IMR-90 (cell line): Measurements from ENCODE around the gene PDZRN3. TPM values are rescaled to one million over a fixed set of nuclear protein-coding genes. Genes with fewer than 3 reads are reported as not detected.

ENCODE experiments used
- ATAC-seq: fragments of 200-7000 bp; cut with Tn5 transposase; 2 replicates; pipeline ENCODE4 v1.9.1; 2020; ENCODE audit warnings: low read depth, mild to moderate bottlenecking, moderate library complexity
- BruUV-seq: library from RNA; stranded (reverse); fragments of 400-500 nt; replicated peaks from 2 replicates; lab custom pipeline; 2021; lab: Mats Ljungman, UMichigan
- CTCF ChIA-PET: fragments of 300-600 bp; formaldehyde crosslinking; extraction: SDS; loops from one replicate; lab custom pipeline; 2021; ENCODE audit warnings: antibody characterized with exemption; lab: Yijun Ruan, JAX
- POLR2A ChIA-PET: fragments of 300-600 bp; sonication (Branson Sonifier 250); formaldehyde crosslinking; loops from one replicate; lab custom pipeline; 2022; ENCODE audit warnings: antibody characterized with exemption; ENCODE audit not compliant: unreplicated experiment; lab: Charles Lee
- DNase-seq: peaks from one replicate; pipeline ENCODE4 v3.0.0; 2013
- H2AFZ ChIP-seq: replicated peaks from 2 replicates; pipeline ENCODE3; 2013; ENCODE audit warnings: low read length, mild to moderate bottlenecking; ENCODE audit not compliant: poor library complexity
- H2AK5ac ChIP-seq: 2 replicates; pipeline ENCODE4 v1.6.1; 2013; ENCODE audit warnings: low read depth, low read length, inconsistent platforms
- H2AK9ac ChIP-seq: replicated peaks from 2 replicates; pipeline ENCODE3; 2013; ENCODE audit warnings: mild to moderate bottlenecking, low read depth, low read length, moderate library complexity; ENCODE audit not compliant: poor library complexity
- H2BK120ac ChIP-seq: 2 replicates; pipeline ENCODE4 v1.6.1; 2013; ENCODE audit warnings: low read depth, low read length, inconsistent platforms
- H2BK15ac ChIP-seq: 3 replicates; pipeline ENCODE4 v1.6.1; 2013; ENCODE audit warnings: low read depth, low read length, inconsistent platforms
- H2BK20ac ChIP-seq: 2 replicates; pipeline ENCODE4 v1.6.1; 2013; ENCODE audit warnings: low read depth, mild to moderate bottlenecking, inconsistent platforms, low read length, moderate library complexity
- H2BK5ac ChIP-seq: 2 replicates; pipeline ENCODE4 v1.6.1; 2013; ENCODE audit warnings: mild to moderate bottlenecking, low read depth, low read length, inconsistent platforms; ENCODE audit not compliant: poor library complexity, severe bottlenecking
- H3K14ac ChIP-seq: replicated peaks from 2 replicates; pipeline ENCODE4 v1.6.1; 2013; ENCODE audit warnings: low read depth, low read length, inconsistent platforms
- H3K18ac ChIP-seq: 2 replicates; pipeline ENCODE4 v1.6.1; 2013; ENCODE audit warnings: low read depth, low read length, control low read depth
- H3K23ac ChIP-seq: 2 replicates; pipeline ENCODE4 v1.6.1; 2013; ENCODE audit warnings: low read depth, low read length, inconsistent platforms
- H3K27ac ChIP-seq: 2 replicates; pipeline ENCODE4 v1.5.1; 2013; ENCODE audit warnings: mild to moderate bottlenecking, control low read depth, low read length; ENCODE audit not compliant: insufficient read depth
- H3K27me3 ChIP-seq: 2 replicates; pipeline ENCODE4 v1.6.1; 2013; ENCODE audit warnings: low read length; ENCODE audit not compliant: control insufficient read depth, insufficient read depth
- H3K36me3 ChIP-seq: 2 replicates; pipeline ENCODE4 v1.6.1; 2013; ENCODE audit warnings: low read length, mixed read lengths; ENCODE audit not compliant: control insufficient read depth, insufficient read depth
- H3K4ac ChIP-seq: 2 replicates; pipeline ENCODE4 v1.6.1; 2013; ENCODE audit warnings: low read depth, low read length, inconsistent platforms
- H3K4me1 ChIP-seq: 2 replicates; pipeline ENCODE4 v1.6.1; 2013; ENCODE audit warnings: low read length, mixed read lengths; ENCODE audit not compliant: control insufficient read depth, insufficient read depth
- H3K4me2 ChIP-seq: 2 replicates; pipeline ENCODE4 v1.6.1; 2013; ENCODE audit warnings: low read depth, mild to moderate bottlenecking, control low read depth, low read length, moderate library complexity
- H3K4me3 ChIP-seq: 2 replicates; pipeline ENCODE4 v1.5.1; 2013; ENCODE audit warnings: low read depth, mild to moderate bottlenecking, control low read depth, low read length, moderate library complexity; ENCODE audit not compliant: insufficient read depth
- H3K56ac ChIP-seq: 2 replicates; pipeline ENCODE4 v1.6.1; 2013; ENCODE audit warnings: low read length, inconsistent platforms; ENCODE audit not compliant: insufficient read depth; ENCODE audit errors: extremely low read depth
- H3K79me1 ChIP-seq, 2 experiments: 2 replicates each; pipeline ENCODE4 v1.6.1; 2013; ENCODE audit warnings: low read length in 2 of 2, inconsistent platforms in 1 of 2, low read depth in 1 of 2
- H3K9ac ChIP-seq: 2 replicates; pipeline ENCODE4 v1.6.1; 2013; ENCODE audit warnings: low read depth, low read length, control low read depth
- H3K9me1 ChIP-seq: 2 replicates; pipeline ENCODE4 v1.6.1; 2013; ENCODE audit warnings: low read length, inconsistent platforms; ENCODE audit not compliant: insufficient read depth
- H3K9me3 ChIP-seq: 2 replicates; pipeline ENCODE4 v1.6.1; 2013; ENCODE audit warnings: low read length; ENCODE audit not compliant: control insufficient read depth, insufficient read depth
- H4K20me1 ChIP-seq: 2 replicates; pipeline ENCODE4 v1.6.1; 2013; ENCODE audit warnings: low read length, inconsistent platforms; ENCODE audit not compliant: insufficient read depth
- H4K5ac ChIP-seq: 2 replicates; pipeline ENCODE4 v1.6.1; 2013; ENCODE audit warnings: mild to moderate bottlenecking, low read depth, low read length, control low read depth
- H4K8ac ChIP-seq, 2 experiments: 2 replicates each; pipeline ENCODE4 v1.6.1; 2013; ENCODE audit warnings: low read depth in 2 of 2, low read length in 2 of 2, control low read depth in 1 of 2, inconsistent platforms in 1 of 2
- H4K91ac ChIP-seq: 2 replicates; pipeline ENCODE4 v1.6.1; 2013; ENCODE audit warnings: low read depth, low read length, inconsistent platforms; ENCODE audit not compliant: insufficient read depth
- BHLHE40 ChIP-seq: fragments of 150-350 bp; IDR thresholded peaks from 2 replicates; pipeline ENCODE4 v1.6.1; 2016; ENCODE audit warnings: mild to moderate bottlenecking, low read depth, low read length
- CEBPB ChIP-seq: IDR thresholded peaks from 2 replicates; pipeline ENCODE4 v1.6.1; 2012; ENCODE audit warnings: low read depth, low read length, improper control_type of control experiment
- CHD1 ChIP-seq: IDR thresholded peaks from 2 replicates; pipeline ENCODE4 v1.6.1; 2012; ENCODE audit warnings: low read depth, low read length, improper control_type of control experiment
- CTCF ChIP-seq: conservative IDR thresholded peaks from 2 replicates; pipeline ENCODE4 v1.5.1; 2012; ENCODE audit warnings: mild to moderate bottlenecking, low read depth, low read length, improper control_type of control experiment
- FOS ChIP-seq: fragments of 150-350 bp; IDR thresholded peaks from 2 replicates; pipeline ENCODE4 v1.6.1; 2016; ENCODE audit warnings: low read depth, low read length
- MAFK ChIP-seq: IDR thresholded peaks from 2 replicates; pipeline ENCODE4 v1.6.1; 2012; ENCODE audit warnings: low read depth, low read length, improper control_type of control experiment
- MAZ ChIP-seq: IDR thresholded peaks from 2 replicates; pipeline ENCODE4 v1.6.1; 2012; ENCODE audit warnings: low read depth, mild to moderate bottlenecking, low read length, improper control_type of control experiment, moderate library complexity, borderline replicate concordance
- MXI1 ChIP-seq: IDR thresholded peaks from 2 replicates; pipeline ENCODE4 v1.6.1; 2012; ENCODE audit warnings: low read depth, mild to moderate bottlenecking, low read length, moderate library complexity, borderline replicate concordance
- NFE2L2 ChIP-seq: fragments of 150-350 bp; IDR thresholded peaks from 2 replicates; pipeline ENCODE4 v1.6.1; 2016; ENCODE audit warnings: low read depth, mild to moderate bottlenecking, low read length
- POLR2A ChIP-seq: IDR thresholded peaks from 2 replicates; pipeline ENCODE4 v1.6.1; 2012; ENCODE audit warnings: mild to moderate bottlenecking, low read depth, low read length
- RAD21 ChIP-seq: IDR thresholded peaks from 2 replicates; pipeline ENCODE4 v1.6.1; 2012; ENCODE audit warnings: low read length, improper control_type of control experiment
- RCOR1 ChIP-seq: IDR thresholded peaks from 2 replicates; pipeline ENCODE4 v1.6.1; 2012; ENCODE audit warnings: mild to moderate bottlenecking, low read length, improper control_type of control experiment; ENCODE audit not compliant: insufficient replicate concordance
- RFX5 ChIP-seq: IDR thresholded peaks from 2 replicates; pipeline ENCODE4 v1.8.0; 2012; ENCODE audit warnings: low read depth, mild to moderate bottlenecking, low read length, moderate library complexity
- SMC3 ChIP-seq: fragments of 150-350 bp; IDR thresholded peaks from 2 replicates; pipeline ENCODE4 v1.6.1; 2016; ENCODE audit warnings: low read depth, mild to moderate bottlenecking, antibody characterized with exemption, low read length, moderate library complexity
- WGBS, 2 experiments: methylation state at CpG; one replicate each; pipeline versions ENCODE4 v1.1.5 to v1.1.7; 2013; ENCODE audit warnings: missing lambda C conversion rate in 2 of 2; ENCODE audit not compliant: insufficient read length in 1 of 2; ENCODE audit errors: extremely low coverage in 2 of 2; 5-methylcytosine and 5-hydroxymethylcytosine counted together
- dilution Hi-C: fragments of 300-500 bp; cut with HindIII; formaldehyde crosslinking; loops from one replicate; pipeline ENCODE4 v1.14.3; 2018; ENCODE audit warnings: low sequenced_read_pairs; ENCODE audit not compliant: unreplicated experiment
- in situ Hi-C: fragments of 300-500 bp; cut with MboI; formaldehyde crosslinking; loops from 3 replicates; pipeline ENCODE4 v1.14.3; 2019; ENCODE audit warnings: low sequenced_read_pairs, inconsistent platforms, mixed read lengths
- intact Hi-C: fragments of 100-400 bp; cut with micrococcal nuclease; formaldehyde crosslinking; loops from 2 replicates; pipeline ENCODE4 v1.10.0; 2022
- polyA plus RNA-seq, 3 experiments: library from polyadenylated mRNA; depleted of rRNA; stranded (reverse); fragments of >200 nt; gene quantifications; 2 replicates each; pipeline ENCODE4 v1.2.3, GENCODE V29; 2012; ENCODE audit warnings: low replicate concordance in 1 of 3
- total RNA-seq: library from RNA; depleted of rRNA; stranded (reverse); fragments of >200 nt; gene quantifications from 2 replicates; pipeline ENCODE4 v1.2.3, GENCODE V29; 2012
- TF ChIP-seq, protein P1 (sequence below): fragments of 150-350 bp; IDR thresholded peaks from 2 replicates; pipeline ENCODE4 v1.6.1; 2016; ENCODE audit warnings: low read depth, mild to moderate bottlenecking, low read length, moderate library complexity, borderline replicate concordance
- TF ChIP-seq, protein P2 (sequence below): fragments of 150-350 bp; IDR thresholded peaks from 2 replicates; pipeline ENCODE4 v1.6.1; 2017; ENCODE audit warnings: mild to moderate bottlenecking, antibody characterized with exemption, low read length, low read depth

Gene PDZRN3
- total and polyA plus RNA-seq, 2 of the 4 experiments (the other 2 are of a cell fraction), result 9.4 to 17.0 TPM

DNA sequence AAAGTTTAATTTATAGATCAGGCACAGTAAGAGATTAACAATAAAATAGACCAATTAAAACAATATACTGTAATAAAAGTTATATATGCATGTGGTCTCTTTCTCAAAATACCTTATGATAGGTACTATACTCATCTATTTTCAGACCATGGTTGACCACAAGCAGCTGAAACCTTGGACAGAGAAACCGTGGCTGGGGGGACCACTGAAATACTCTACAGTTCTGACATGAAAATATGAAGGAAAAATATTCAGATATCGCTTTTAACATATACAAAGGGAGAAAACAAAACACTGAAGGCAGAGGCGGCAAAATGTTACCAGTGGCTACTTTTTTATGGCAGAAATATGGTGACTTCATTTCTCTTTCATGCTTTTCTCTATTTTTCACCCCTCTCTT lies 114.0 kb downstream of the PDZRN3 start:
- no peak for TF ChIP-seq NFE2L2
- TF ChIP-seq RAD21, result no peak
- no peak for TF ChIP-seq RCOR1
- TF ChIP-seq CEBPB, result no peak
- TF ChIP-seq POLR2A, result no peak
- TF ChIP-seq, protein P1, sequence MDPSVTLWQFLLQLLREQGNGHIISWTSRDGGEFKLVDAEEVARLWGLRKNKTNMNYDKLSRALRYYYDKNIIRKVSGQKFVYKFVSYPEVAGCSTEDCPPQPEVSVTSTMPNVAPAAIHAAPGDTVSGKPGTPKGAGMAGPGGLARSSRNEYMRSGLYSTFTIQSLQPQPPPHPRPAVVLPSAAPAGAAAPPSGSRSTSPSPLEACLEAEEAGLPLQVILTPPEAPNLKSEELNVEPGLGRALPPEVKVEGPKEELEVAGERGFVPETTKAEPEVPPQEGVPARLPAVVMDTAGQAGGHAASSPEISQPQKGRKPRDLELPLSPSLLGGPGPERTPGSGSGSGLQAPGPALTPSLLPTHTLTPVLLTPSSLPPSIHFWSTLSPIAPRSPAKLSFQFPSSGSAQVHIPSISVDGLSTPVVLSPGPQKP, result no peak
- no peak for TF ChIP-seq MAFK
- no peak for TF ChIP-seq SMC3
- no peak for TF ChIP-seq MXI1
- TF ChIP-seq, protein P2, sequence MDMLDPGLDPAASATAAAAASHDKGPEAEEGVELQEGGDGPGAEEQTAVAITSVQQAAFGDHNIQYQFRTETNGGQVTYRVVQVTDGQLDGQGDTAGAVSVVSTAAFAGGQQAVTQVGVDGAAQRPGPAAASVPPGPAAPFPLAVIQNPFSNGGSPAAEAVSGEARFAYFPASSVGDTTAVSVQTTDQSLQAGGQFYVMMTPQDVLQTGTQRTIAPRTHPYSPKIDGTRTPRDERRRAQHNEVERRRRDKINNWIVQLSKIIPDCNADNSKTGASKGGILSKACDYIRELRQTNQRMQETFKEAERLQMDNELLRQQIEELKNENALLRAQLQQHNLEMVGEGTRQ, result no peak
- no peak for TF ChIP-seq MAZ
- TF ChIP-seq BHLHE40, result no peak
- TF ChIP-seq CHD1, result no peak
- no peak for TF ChIP-seq RFX5
- no peak for TF ChIP-seq FOS
- no peak for TF ChIP-seq CTCF
- H3K9me3 ChIP-seq, result no peaks in the 10 kb centered on the region
- H3K56ac ChIP-seq, result no peak overlapping the region
- no peaks in the 10 kb centered on the region for H4K20me1 ChIP-seq
- intact Hi-C loops, result loop anchor here (5.0 kb wide), 2 partner anchors 37 to 92 kb away; no protein-coding TSS in a partner anchor
- H3K4me2 ChIP-seq, result no peak overlapping the region
- ChIA-PET POLR2A (no interaction called here), CTCF (interaction anchor here (1.4 to 1.5 kb wide), 2 partner anchors 111 to 258 kb away, joined by 4 to 6 read pairs; no protein-coding TSS in a partner anchor)
- peak overlapping the region; percentile 36; the same call in 1 of the 2 replicates for H2BK20ac ChIP-seq
- in situ Hi-C loops, result loop anchor here (10.0 to 25.0 kb wide), 2 partner anchors 102 to 274 kb away; partner anchors contain the start of gene PDZRN3
- peaks cover 31% of the 10 kb centered on the region for H3K4me1 ChIP-seq
- no peak overlapping the region for H2AFZ ChIP-seq
- peak overlapping the region in 1 of 2 experiments; percentile 48; a peak in 2 of 4 replicates for H4K8ac ChIP-seq
- H3K9me1 ChIP-seq, result peaks cover 10% of the 10 kb centered on the region
- no peaks in the 10 kb centered on the region for H3K27me3 ChIP-seq
- H3K4ac ChIP-seq, result peak overlapping the region; percentile 94
- no CpG with 5 or more reads among the region's 3 CpGs for WGBS, 2 experiments
- no TSS peak for BruUV-seq
- no peaks in the 10 kb centered on the region for H3K36me3 ChIP-seq
- no peak overlapping the region for H3K4me3 ChIP-seq
- peak overlapping the region; percentile 79 for H4K5ac ChIP-seq
- H3K27ac ChIP-seq, result peak overlapping the region; percentile 88; the same call in 1 of the 2 replicates
- peak overlapping the region; percentile 94 for H2BK120ac ChIP-seq
- 0 out of 2 replicates have a peak overlapping the region, but pooled peaks have one; percentile 80 for H3K14ac ChIP-seq
- H3K9ac ChIP-seq, result no peak overlapping the region
- H3K23ac ChIP-seq, result no peak overlapping the region
- peak overlapping the region; percentile 80; the same call in 1 of the 2 replicates for H2AK5ac ChIP-seq
- peak overlapping the region; percentile 66; the same call in 1 of the 3 replicates for H2BK15ac ChIP-seq
- no peak overlapping the region for H2AK9ac ChIP-seq
- dilution Hi-C loops, result loop anchor here (25.0 kb wide), 1 partner anchor 102 kb away; the partner anchor contains the start of gene PDZRN3
- ATAC-seq (no peak), DNase-seq (no peak)
- no peak overlapping the region for H4K91ac ChIP-seq
- H3K18ac ChIP-seq, result peak overlapping the region; percentile 96
- H2BK5ac ChIP-seq, result peak overlapping the region; percentile 17
- H3K79me1 ChIP-seq, result peaks cover 5 to 32% of the 10 kb centered on the region in 2 experiments; a peak in 3 of 4 replicates
